Mononuclear cell (primary cell): ENCODE measurements around the gene COL9A3. TPM values are rescaled to one million over a fixed set of nuclear protein-coding genes. Genes with fewer than 3 reads are reported as not detected.

ENCODE experiments used
- H3K27me3 ChIP-seq: 2 replicates; pipeline ENCODE4 v1.6.0; 2011; ENCODE audit warnings: low read length, control low read depth; ENCODE audit not compliant: insufficient read depth
- H3K4me1 ChIP-seq: 2 replicates; pipeline ENCODE4 v1.5.1; 2011; ENCODE audit warnings: mild to moderate bottlenecking, low read length, control low read depth; ENCODE audit not compliant: insufficient read depth
- H3K4me3 ChIP-seq: 2 replicates; pipeline ENCODE4 v1.5.1; 2011; ENCODE audit warnings: mild to moderate bottlenecking, low read length, moderate library complexity
- H3K9me3 ChIP-seq: 2 replicates; pipeline ENCODE4 v1.5.1; 2011; ENCODE audit warnings: low read depth, mild to moderate bottlenecking, control low read depth, low read length
- total RNA-seq: library from RNA; depleted of rRNA; stranded (reverse); fragments of >200 nt; gene quantifications from one replicate; pipeline ENCODE4 v1.2.3, GENCODE V29; 2012

COL9A3 gene
- total RNA-seq, 1 donor: not detected

DNA sequence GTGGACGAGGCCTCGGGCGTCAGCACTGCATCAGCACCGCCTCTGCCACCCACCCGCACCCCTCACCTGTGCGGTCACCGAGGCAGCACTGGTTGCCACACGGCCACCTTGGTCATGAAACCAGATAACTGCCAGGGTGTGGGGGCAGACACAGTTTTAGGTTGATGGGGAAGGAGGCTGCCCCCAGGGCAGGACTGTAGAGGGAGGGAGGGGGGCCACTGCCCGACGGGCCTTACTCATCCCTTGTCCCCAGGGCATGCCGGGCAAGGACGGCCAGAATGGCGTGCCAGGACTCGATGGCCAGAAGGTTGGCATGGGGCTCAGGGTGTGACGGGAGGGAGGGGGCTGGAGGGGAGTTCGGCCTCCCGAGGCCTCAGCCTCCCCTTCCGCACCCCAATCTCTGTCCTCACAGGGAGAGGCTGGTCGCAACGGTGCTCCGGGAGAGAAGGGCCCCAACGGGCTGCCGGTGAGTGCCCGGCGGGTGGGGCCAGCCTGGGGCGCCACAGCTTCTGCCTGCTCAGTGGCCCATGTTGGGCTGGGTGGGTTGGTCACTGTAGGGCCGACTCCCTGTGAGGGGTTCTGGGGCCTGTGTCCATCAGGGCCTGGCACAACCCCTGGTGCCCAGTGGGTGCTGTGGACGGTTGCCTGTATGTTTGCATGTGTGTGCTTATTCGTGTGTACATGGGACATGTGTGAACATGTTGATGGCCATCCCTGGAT, 11.8 kb downstream of the COL9A3 start:
- Histone ChIP-seq H3K4me1 (peaks cover 24% of the 10 kb centered on the region), H3K27me3 (no peaks in the 10 kb centered on the region), H3K4me3 (no peak overlapping the region), H3K9me3 (no peaks in the 10 kb centered on the region)

GRCh38 chr20:62829231-62830230, 12.7 kb downstream of the COL9A3 start:
- Histone ChIP-seq H3K4me3 (no peak overlapping the region), H3K27me3 (no peaks in the 10 kb centered on the region), H3K9me3 (no peaks in the 10 kb centered on the region), H3K4me1 (peaks cover 19% of the 10 kb centered on the region)

DNA sequence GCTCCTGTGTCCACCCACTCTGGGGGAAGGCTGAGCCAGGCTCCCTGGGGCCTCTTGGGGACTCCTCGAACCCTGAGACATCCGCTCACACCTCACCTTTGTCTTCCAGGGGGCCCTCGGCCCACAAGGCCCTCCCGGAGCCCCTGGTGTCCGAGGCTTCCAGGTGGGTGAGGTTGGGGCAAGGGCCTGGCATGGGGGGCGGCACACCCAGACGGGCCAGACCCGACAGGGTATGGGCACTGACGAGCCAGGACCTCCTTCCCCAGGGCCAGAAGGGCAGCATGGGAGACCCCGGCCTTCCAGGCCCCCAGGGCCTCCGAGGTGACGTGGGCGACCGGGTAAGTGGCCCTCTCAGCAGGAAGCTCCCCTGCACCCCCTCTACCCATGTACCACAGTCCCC, 13.4 kb downstream of the COL9A3 start:
- H3K4me1 ChIP-seq: peaks cover 17% of the 10 kb centered on the region
- H3K27me3 ChIP-seq: no peaks in the 10 kb centered on the region
- no peaks in the 10 kb centered on the region for H3K9me3 ChIP-seq
- H3K4me3 ChIP-seq: no peak overlapping the region

DNA sequence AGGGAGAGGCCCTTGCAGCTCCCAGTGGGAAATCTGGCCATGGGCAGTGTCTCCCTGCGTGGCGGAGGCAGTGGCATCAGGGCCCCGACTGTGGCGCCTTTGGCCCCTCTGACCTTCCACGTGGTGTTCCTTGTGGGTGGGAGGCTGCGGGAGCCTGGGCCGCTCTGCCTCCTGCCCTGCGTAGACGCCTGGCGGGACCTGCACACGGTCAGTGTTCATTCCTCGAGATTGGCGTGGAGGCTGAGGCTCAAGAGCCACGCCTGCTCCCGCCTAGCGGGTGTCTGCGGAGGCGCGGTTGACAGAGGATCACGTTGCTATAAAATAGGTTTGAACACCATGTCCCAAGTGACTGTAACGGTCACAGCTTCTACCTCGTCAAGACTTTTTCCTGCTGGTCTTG, 14.0 kb downstream of the COL9A3 start:
- Histone ChIP-seq H3K27me3 (no peaks in the 10 kb centered on the region), H3K4me1 (peaks cover 17% of the 10 kb centered on the region), H3K9me3 (no peaks in the 10 kb centered on the region)

DNA sequence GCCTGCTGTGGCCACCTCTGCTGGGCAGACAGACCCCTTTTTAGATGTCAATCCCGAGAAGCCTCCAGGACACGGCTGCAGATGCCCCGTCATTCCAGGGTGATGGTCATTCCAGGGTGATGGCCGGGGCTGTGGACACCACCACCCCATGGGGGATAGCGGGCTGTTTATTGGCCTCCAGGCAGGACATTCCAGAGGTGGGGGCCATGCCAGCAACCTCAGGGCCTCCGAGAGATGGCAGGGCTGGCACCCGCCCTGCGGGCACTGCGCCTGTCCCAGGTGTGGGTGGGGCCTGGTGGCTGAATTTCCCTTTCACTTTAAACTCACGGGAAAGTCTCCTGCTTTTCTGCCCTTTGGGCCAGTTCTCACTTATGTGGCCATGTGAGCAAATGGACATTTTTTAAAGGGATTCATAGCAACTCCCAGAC, 14.5 kb downstream of the COL9A3 start:
- no peak overlapping the region for H3K4me3 ChIP-seq
- H3K9me3 ChIP-seq: no peaks in the 10 kb centered on the region
- peaks cover 17% of the 10 kb centered on the region for H3K4me1 ChIP-seq
- H3K27me3 ChIP-seq: no peaks in the 10 kb centered on the region

More for the DNA sequence above, 14.0 kb downstream of the COL9A3 start:
- no peak overlapping the region for H3K4me3 ChIP-seq

- Histone ChIP-seq H3K4me1 (peaks cover 17% of the 10 kb centered on the region), H3K4me3 (no peak overlapping the region), H3K9me3 (no peaks in the 10 kb centered on the region), H3K27me3 (no peaks in the 10 kb centered on the region)
These were observed 15.0 kb downstream of the COL9A3 start for GRCh38 chr20:62831854-62832211.

- no peaks in the 10 kb centered on the region for H3K9me3 ChIP-seq
- no peak overlapping the region for H3K4me3 ChIP-seq
- H3K4me1 ChIP-seq: peaks cover 17% of the 10 kb centered on the region
- no peaks in the 10 kb centered on the region for H3K27me3 ChIP-seq
These were observed 15.5 kb downstream of the COL9A3 start for GRCh38 chr20:62832212-62832922.

GRCh38 chr20:62832951-62833391, 16.1 kb downstream of the COL9A3 start:
- Histone ChIP-seq H3K9me3 (no peaks in the 10 kb centered on the region), H3K4me1 (peaks cover 20% of the 10 kb centered on the region), H3K4me3 (no peak overlapping the region), H3K27me3 (no peaks in the 10 kb centered on the region)

- peaks cover 26% of the 10 kb centered on the region for H3K4me1 ChIP-seq
- H3K27me3 ChIP-seq: no peaks in the 10 kb centered on the region
- H3K9me3 ChIP-seq: no peaks in the 10 kb centered on the region
- H3K4me3 ChIP-seq: no peak overlapping the region
These were observed 18.3 kb downstream of the COL9A3 start for GRCh38 chr20:62834967-62835730.

DNA sequence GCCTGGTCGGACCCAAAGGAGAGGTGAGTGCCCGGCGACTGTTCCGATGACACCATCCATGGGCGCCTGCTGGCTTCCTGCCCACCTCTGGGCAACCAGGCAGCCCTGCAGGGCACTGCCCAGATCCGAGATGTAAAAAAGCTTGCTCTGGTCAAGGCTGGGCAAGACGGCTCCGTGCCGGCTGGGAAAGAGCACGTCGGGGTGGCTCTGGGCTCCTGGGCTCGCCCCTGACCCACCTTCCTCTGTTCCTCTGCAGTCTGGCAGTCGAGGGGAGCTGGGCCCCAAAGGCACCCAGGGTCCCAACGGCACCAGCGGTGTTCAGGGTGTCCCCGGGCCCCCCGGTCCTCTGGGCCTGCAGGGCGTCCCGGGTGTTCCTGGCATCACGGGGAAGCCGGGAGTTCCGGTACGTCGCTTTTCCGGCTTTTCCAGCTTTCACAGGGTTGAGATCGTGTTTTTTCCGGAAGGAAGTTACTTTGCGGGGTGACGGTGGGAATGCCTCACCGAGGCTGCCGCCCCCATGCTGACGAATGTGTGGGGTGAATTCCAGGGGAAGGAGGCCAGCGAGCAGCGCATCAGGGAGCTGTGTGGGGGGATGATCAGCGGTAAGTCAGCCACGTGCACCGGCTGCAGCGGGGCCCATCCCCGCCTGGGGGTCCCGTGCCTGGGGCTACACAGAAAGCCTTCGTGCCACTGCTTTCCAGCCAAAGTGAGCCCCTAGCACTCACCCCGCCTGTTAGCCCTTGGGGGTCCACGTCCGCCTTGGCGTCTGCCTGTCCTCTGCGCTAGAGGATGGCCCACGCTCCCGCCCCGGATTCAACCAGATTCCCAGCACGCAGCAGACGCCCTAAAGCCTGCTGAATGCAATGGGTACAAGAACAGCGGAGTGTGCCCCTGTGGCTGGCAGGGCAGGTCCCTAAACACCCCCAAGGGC, 19.3 kb downstream of the COL9A3 start:
- Histone ChIP-seq H3K27me3 (no peaks in the 10 kb centered on the region), H3K4me3 (no peak overlapping the region), H3K9me3 (no peaks in the 10 kb centered on the region), H3K4me1 (peaks cover 26% of the 10 kb centered on the region)

- H3K9me3 ChIP-seq: no peaks in the 10 kb centered on the region
- H3K4me3 ChIP-seq: no peak overlapping the region
- peaks cover 20% of the 10 kb centered on the region for H3K4me1 ChIP-seq
- H3K27me3 ChIP-seq: no peaks in the 10 kb centered on the region
These were observed 20.2 kb downstream of the COL9A3 start for GRCh38 chr20:62836967-62837490.

DNA sequence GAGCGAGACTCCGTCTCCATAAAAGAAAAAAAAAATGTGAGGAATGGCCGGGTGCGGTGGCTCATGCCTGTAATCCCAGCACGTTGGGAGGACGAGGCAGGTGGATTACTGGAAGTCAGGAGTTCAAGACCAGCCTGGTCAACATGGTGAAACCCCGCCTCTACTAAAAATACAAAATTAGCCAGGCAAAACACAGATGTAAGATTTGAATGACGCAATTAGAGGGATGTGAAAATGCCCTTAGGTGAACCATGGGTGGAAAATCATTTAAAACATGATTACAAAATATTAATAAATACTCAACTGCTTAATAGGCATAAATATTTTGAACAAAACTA, 20.9 kb downstream of the COL9A3 start:
- Histone ChIP-seq H3K4me3 (no peak overlapping the region), H3K27me3 (no peaks in the 10 kb centered on the region), H3K4me1 (peaks cover 13% of the 10 kb centered on the region), H3K9me3 (no peaks in the 10 kb centered on the region)

- Histone ChIP-seq H3K27me3 (no peaks in the 10 kb centered on the region), H3K9me3 (no peaks in the 10 kb centered on the region), H3K4me3 (no peak overlapping the region), H3K4me1 (peaks cover 9% of the 10 kb centered on the region)
These were observed 21.5 kb downstream of the COL9A3 start for GRCh38 chr20:62838128-62838891.
